MM.1S (cell line): Measurements from ENCODE around the gene VCP.

Experiments used
- DNase-seq: peaks from one replicate; pipeline ENCODE4 v3.0.0-alpha.2; 2015
- H2AFZ ChIP-seq: fragments of 300-600 bp; sonication (generic); 2 replicates; pipeline ENCODE4 v1.6.0; 2016; ENCODE audit warnings: antibody characterized with exemption, low read length
- H3F3A ChIP-seq: fragments of 300-600 bp; sonication (generic); 2 replicates; pipeline ENCODE4 v1.6.1; 2016; ENCODE audit warnings: mild to moderate bottlenecking, antibody characterized with exemption, low read length, moderate library complexity, mixed read lengths; ENCODE audit not compliant: insufficient read depth
- H3K27ac ChIP-seq: fragments of 300-600 bp; sonication (generic); 2 replicates; pipeline ENCODE4 v1.5.1; 2016; ENCODE audit warnings: mild to moderate bottlenecking, low read length
- H3K27me3 ChIP-seq: fragments of 300-600 bp; sonication (generic); replicated peaks from 2 replicates; pipeline ENCODE4 v1.6.0; 2016; ENCODE audit warnings: low read length; ENCODE audit not compliant: insufficient read depth
- H3K36me3 ChIP-seq: fragments of 300-600 bp; sonication (generic); replicated peaks from 2 replicates; pipeline ENCODE4 v1.6.1; 2016; ENCODE audit warnings: mild to moderate bottlenecking, low read length, mixed read lengths; ENCODE audit not compliant: insufficient read depth
- H3K4me1 ChIP-seq: fragments of 300-600 bp; sonication (generic); 2 replicates; pipeline ENCODE4 v1.6.1; 2016; ENCODE audit warnings: low read length, mixed read lengths
- H3K4me2 ChIP-seq: fragments of 300-600 bp; sonication (generic); 2 replicates; pipeline ENCODE4 v1.6.0; 2016; ENCODE audit warnings: low read depth, low read length
- H3K4me3 ChIP-seq: fragments of 300-600 bp; sonication (generic); 2 replicates; pipeline ENCODE4 v1.5.1; 2016; ENCODE audit warnings: low read length, mixed read lengths
- H3K79me2 ChIP-seq: fragments of 300-600 bp; sonication (generic); 2 replicates; pipeline ENCODE4 v1.6.1; 2016; ENCODE audit warnings: mixed run types, low read length, mixed read lengths
- H3K9ac ChIP-seq: fragments of 300-600 bp; sonication (generic); 2 replicates; pipeline ENCODE4 v1.6.1; 2016; ENCODE audit warnings: low read length, mixed read lengths
- H3K9me2 ChIP-seq: fragments of 300-600 bp; sonication (generic); replicated peaks from 2 replicates; pipeline ENCODE4 v1.6.1; 2016; ENCODE audit warnings: mild to moderate bottlenecking, low read length, mixed read lengths; ENCODE audit not compliant: insufficient read depth
- H3K9me3 ChIP-seq: fragments of 300-600 bp; sonication (generic); replicated peaks from 2 replicates; pipeline ENCODE4 v1.6.1; 2016; ENCODE audit warnings: mild to moderate bottlenecking, low read length, mixed read lengths; ENCODE audit not compliant: insufficient read depth
- H4K20me1 ChIP-seq: fragments of 300-600 bp; sonication (generic); 2 replicates; pipeline ENCODE4 v1.6.1; 2016; ENCODE audit warnings: mild to moderate bottlenecking, low read length, moderate library complexity, mixed read lengths; ENCODE audit not compliant: insufficient read depth
- EZH2 ChIP-seq: fragments of 300-600 bp; sonication (generic); optimal IDR thresholded peaks from 2 replicates; pipeline ENCODE3; 2017; ENCODE audit warnings: low read depth, mild to moderate bottlenecking, antibody characterized with exemption, low read length, mixed read lengths
- EZH2phosphoT487 ChIP-seq: fragments of 300-600 bp; sonication (generic); IDR thresholded peaks from 2 replicates; pipeline ENCODE4 v1.6.1; 2018; ENCODE audit warnings: antibody characterized with exemption, low read length
- TF ChIP-seq, protein P1 (sequence below): fragments of 300-600 bp; sonication (generic); IDR thresholded peaks from 2 replicates; pipeline ENCODE4 v1.5.1; 2016; ENCODE audit warnings: antibody characterized with exemption, low read length, mixed read lengths

The VCP gene

DNA sequence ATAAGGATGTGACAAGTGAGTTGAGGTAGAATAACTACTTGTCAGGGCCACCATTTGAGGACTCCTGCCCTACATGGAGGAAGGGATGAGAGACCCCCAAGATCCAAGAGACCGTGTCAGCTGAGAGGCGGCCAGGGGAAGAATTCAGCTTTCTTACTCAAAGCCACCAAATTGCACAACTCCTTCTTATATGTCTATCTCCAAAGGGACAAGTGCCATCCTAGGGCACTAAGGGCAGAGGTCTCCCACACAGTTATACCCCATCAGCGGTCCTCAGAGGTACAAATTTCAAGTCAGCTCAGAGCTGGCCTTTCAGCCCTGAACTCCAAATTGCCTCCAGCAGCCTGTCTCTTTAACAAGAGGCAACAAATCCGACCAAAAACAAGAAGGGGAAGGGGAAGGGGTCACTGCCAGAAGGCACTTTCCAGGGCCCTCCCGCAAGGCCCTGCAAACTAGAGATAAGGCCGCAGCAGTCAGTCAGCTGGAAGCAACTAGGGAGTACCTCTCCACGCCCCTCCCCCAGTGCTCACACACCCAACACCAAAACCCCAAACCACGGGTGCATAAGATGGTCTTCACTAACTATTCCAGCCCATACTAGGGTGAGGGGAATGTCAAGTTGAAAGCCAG lies 36.6 kb upstream of the VCP start:
- peaks cover 18% of the 10 kb centered on the region for H3K4me1 ChIP-seq
- no peaks in the 10 kb centered on the region for H3K9me2 ChIP-seq
- DNase-seq = no peak
- TF ChIP-seq EZH2phosphoT487 (no peak), EZH2 (no peak)
- TF ChIP-seq, protein P1, sequence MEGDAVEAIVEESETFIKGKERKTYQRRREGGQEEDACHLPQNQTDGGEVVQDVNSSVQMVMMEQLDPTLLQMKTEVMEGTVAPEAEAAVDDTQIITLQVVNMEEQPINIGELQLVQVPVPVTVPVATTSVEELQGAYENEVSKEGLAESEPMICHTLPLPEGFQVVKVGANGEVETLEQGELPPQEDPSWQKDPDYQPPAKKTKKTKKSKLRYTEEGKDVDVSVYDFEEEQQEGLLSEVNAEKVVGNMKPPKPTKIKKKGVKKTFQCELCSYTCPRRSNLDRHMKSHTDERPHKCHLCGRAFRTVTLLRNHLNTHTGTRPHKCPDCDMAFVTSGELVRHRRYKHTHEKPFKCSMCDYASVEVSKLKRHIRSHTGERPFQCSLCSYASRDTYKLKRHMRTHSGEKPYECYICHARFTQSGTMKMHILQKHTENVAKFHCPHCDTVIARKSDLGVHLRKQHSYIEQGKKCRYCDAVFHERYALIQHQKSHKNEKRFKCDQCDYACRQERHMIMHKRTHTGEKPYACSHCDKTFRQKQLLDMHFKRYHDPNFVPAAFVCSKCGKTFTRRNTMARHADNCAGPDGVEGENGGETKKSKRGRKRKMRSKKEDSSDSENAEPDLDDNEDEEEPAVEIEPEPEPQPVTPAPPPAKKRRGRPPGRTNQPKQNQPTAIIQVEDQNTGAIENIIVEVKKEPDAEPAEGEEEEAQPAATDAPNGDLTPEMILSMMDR = no peak
- no peaks in the 10 kb centered on the region for H3K36me3 ChIP-seq
- H3F3A ChIP-seq = peaks cover 5% of the 10 kb centered on the region; the same call in 1 of the 2 replicates
- H3K79me2 ChIP-seq = peaks cover 16% of the 10 kb centered on the region
- H3K4me3 ChIP-seq = no peak overlapping the region
- no peak overlapping the region for H2AFZ ChIP-seq
- no peaks in the 10 kb centered on the region for H4K20me1 ChIP-seq
- H3K9ac ChIP-seq = no peak overlapping the region
- H3K27ac ChIP-seq = no peak overlapping the region
- H3K9me3 ChIP-seq = no peaks in the 10 kb centered on the region
- no peaks in the 10 kb centered on the region for H3K27me3 ChIP-seq
- H3K4me2 ChIP-seq = no peak overlapping the region

- Histone ChIP-seq H3K27me3 (no peaks in the 10 kb centered on the region), H3K4me3 (no peak overlapping the region), H3K9me2 (no peaks in the 10 kb centered on the region), H2AFZ (no peak overlapping the region), H3K36me3 (no peaks in the 10 kb centered on the region), H3K27ac (no peak overlapping the region), H3K9ac (no peak overlapping the region), H3K4me2 (no peak overlapping the region), H3K4me1 (peaks cover 16% of the 10 kb centered on the region), H3F3A (peaks cover 3% of the 10 kb centered on the region; the same call in 1 of the 2 replicates), H3K79me2 (peaks cover 16% of the 10 kb centered on the region), H4K20me1 (no peaks in the 10 kb centered on the region), H3K9me3 (no peaks in the 10 kb centered on the region)
- no peak for DNase-seq
- no peak for TF ChIP-seq EZH2
- no peak for TF ChIP-seq EZH2phosphoT487
- TF ChIP-seq, protein P1 = no peak
These were observed 36.0 kb upstream of the VCP start for GRCh38 chr9:35108461-35108860.

DNA sequence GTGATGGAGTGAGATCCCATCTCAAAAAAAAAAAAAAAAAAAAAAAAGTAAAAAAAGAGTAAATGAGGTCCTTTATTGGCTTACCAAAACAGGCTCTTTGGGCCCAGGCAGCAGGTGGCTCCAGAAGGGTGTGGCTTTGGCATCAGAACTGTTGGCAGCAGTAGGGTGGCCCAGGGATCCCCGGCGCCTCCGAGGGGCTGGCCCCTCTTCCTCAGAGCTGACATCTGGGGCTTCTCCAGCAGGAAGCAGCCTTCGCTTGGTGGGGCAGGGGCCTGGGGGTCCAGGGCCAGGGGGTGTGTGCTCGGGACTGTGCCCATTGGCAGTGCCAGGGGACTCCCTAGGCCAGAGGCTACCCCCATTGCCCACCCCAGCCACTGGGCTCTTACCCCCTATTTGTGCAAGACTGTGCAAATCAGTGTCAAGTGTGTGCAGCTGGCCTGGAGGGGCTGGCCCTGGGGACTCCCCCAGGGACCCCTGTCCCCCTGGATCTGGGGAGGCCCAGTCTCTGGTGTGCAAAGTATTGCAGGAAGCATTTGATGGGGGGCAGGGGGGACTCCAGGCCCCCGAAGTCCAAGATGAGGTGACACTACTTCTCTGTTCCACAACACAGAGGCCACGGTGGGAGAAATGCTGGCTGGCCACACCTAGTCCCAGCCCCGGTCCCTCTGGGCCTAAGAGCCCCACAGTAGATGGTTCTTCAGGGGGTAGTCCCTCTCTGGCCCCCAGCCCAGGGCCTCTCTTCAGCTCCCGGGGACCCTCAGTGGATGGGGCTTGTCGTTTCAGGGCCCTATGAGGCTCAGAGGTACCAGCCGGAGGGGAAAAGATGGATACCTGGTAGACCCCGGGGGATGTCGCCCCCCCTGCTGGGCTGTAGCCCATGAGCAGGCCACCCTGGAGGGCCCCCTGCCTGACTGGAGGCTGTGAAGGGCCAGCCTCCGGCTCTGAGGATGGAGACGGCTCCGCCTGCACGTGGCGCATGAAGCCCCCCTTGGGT lies 35.2 kb upstream of the VCP start:
- Histone ChIP-seq H3K9ac (no peak overlapping the region), H3F3A (peaks cover 6% of the 10 kb centered on the region; the same call in 1 of the 2 replicates), H3K79me2 (peaks cover 14% of the 10 kb centered on the region), H3K4me3 (no peak overlapping the region), H3K9me2 (no peaks in the 10 kb centered on the region), H3K27me3 (no peaks in the 10 kb centered on the region), H3K4me1 (peaks cover 17% of the 10 kb centered on the region), H2AFZ (no peak overlapping the region), H3K27ac (no peak overlapping the region), H3K36me3 (no peaks in the 10 kb centered on the region), H3K4me2 (no peak overlapping the region), H4K20me1 (no peaks in the 10 kb centered on the region), H3K9me3 (no peaks in the 10 kb centered on the region)
- DNase-seq = no peak
- TF ChIP-seq EZH2phosphoT487 (no peak), EZH2 (no peak)
- TF ChIP-seq, protein P1 = no peak
